Stimulated activated CD8-positive, alpha-beta memory T cell treated with anti-CD3 and anti-CD28 coated beads, Interleukin-7, amount 100 ng/mL, for 4 hours (primary cell): ENCODE measurements around the gene ARHGAP12.

Experiments used
- DNase-seq, 2 donors: peaks; one replicate each; pipeline ENCODE4 v3.0.0-alpha.2; 2020; ENCODE audit warnings: low read depth in 2 of 2

The ARHGAP12 gene

GRCh38 chr10:31822616-31823318 is 105.9 kb downstream of the ARHGAP12 start:
- no peak for DNase-seq

- DNase-seq, result no peak
These were observed 106.5 kb downstream of the ARHGAP12 start for GRCh38 chr10:31822150-31822549.

DNA sequence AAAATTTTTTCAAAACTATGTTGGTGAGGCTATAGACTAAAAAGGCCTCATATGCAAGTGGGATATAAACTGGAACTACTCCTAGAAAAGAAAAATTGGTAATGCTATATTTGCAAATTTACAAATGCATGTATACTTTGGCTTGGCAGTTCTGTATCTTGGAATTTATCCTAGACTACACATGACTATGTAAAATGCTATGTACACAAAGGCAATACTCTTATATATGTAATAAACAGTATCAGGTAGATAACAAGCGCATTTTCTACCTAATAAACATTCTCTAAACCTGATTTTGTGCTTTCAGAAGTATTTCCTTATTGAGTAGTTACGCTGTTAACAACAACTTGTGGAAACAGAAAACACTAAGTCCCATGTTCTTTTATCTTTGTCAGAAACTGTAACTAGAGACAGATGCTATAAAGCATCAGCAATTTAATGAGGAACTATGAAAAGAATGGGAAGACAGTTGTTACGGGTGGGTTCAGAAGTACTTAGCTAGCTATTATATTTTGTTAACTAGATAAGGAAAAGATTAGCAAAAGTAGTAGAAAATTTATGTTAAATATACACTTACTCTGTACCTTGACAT is 107.8 kb downstream of the ARHGAP12 start:
- DNase-seq, result no peak

DNA sequence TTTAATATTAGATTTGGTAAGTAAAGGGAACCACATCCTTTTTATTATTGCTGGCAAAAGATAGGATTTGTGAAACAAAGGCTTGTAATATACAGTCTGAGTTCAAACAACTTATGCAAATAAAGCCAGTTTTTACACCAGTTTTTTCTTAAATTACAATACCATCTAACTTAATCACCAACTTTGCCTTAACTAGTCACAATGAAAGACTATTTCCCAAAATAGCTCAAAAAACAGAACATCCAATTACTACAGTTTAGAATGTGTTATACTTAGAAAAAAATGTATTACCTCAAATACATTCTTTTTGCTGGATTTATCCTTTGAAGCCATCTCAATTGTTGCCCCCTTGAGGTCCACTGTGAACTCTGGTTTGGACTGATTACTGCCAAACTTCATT is 108.5 kb downstream of the ARHGAP12 start:
- DNase-seq, result no peak

DNA sequence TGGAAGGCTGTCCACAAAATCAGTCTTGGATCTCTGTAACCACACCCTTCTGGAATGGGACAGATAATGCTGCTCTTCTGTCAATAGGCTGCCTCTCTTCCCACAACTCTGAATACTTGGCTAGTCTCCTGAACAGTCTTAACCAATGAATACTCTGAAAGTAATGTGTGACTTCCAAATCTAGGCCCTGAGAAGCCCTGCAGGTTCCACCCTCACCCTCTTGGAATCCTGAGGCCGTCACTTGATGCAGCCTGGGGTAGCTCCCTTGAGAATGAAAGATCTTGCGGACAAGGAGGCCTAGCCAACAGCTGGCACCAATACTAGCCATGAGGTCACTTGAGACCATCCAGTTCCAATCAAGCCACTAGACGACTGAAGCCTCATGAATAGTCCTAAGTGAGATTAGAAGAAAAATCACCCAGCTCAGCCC is 109.2 kb downstream of the ARHGAP12 start:
- DNase-seq, result no peak

GRCh38 chr10:31816318-31816717 is 112.3 kb downstream of the ARHGAP12 start:
- no peak for DNase-seq

- no peak for DNase-seq
These were observed 120.1 kb downstream of the ARHGAP12 start for GRCh38 chr10:31808258-31809218.

DNA sequence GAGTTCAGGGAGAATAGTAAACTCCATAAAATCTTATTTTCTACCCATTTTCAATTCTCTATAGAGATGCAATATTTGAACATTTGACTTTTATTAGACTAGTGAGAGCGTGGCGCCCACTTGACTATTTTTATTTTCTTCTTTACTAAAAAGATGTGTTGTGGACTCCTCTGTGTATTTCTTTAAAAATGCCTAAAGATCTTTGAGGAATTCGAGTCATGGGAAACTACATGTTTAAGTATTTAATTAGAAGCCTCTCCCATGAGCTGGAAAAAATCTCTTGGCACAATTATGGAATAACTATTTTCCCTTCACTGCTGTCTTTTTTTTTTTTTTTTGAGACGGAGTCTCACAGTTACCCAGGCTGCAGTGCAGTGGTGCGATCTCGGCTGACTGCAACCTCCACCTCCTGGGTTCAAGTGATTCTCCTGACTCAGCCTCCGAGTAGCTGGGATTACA is 124.2 kb downstream of the ARHGAP12 start:
- no peak for DNase-seq

DNA sequence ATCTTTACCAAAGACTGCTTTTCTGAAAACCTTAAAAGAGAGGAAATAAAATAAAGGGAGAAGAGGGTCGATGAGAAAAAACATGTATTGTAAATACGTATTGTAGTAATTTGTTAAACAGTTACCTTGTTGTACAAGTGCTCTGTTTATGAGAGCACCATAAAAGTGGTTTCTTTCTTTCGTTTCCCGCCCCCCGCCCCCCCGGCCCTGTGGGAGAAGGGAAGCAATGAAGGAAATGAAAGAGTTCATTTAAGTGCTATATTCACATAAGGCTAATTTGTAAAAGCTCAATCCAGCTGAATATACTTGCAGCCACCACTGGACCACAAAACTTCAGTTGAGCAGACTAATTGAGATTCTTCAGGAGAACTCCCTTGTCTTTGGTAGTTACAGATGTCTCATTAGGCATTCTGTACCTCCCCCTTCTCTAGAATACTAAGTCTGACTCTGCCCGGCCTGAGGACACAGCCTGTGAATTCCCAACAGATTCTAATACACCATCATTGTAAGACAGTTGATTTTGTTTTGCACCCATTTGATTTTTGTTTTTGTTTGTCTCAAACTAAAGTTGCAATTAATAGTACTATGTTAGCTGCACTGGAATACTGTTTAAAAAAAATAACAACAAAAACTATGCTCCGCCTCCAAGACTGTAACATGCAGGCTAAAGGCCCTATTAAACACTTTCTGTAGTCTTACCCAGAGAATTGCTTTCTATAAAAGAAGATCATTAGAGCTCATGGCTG is 124.9 kb downstream of the ARHGAP12 start:
- DNase-seq, result no peak

DNA sequence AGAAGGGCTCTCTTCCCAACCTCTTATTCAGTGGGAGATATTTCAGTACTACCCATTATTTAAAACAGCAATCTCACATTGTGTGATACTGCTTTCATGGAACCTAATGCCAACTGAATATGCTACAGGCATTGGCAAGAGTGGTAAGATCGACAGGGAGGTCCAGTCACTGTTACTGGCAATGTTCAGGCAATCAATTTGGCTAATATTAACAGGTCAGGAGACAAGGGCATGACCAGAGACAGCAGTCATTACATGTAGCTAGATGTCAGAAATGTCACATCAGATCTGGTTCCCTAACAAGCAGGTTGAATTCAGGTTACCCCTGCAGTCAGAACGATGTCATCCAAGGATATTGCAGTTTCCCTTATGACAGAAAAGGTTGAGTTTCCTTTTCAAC is 129.4 kb downstream of the ARHGAP12 start:
- DNase-seq, result no peak

DNA sequence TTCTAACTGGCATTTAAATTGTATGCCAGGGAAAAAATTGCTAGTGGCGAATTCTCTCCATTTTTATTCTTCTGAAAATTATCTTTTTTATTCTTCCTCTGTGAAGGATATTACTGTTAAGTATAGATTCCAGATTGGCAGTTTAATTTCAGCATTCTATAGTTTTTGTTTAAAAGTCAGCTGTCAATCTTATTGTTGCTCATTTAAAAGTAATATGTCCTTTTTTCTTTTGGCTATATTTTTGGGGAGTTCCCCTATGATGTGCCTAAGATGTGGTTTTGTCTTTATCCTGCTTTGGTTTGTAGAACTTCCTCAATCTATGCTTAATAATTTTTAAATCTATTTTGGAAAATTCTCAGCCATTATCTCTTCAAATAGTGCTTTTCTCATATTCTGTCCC is 135.9 kb downstream of the ARHGAP12 start:
- DNase-seq, result no peak

- no peak for DNase-seq
These were observed 139.1 kb downstream of the ARHGAP12 start for GRCh38 chr10:31789555-31789954.

- no peak for DNase-seq
These were observed 145.9 kb downstream of the ARHGAP12 start for GRCh38 chr10:31782701-31783100.

GRCh38 chr10:31780717-31781116 is 147.9 kb downstream of the ARHGAP12 start:
- DNase-seq, result no peak

GRCh38 chr10:31778627-31779026 is 150.0 kb downstream of the ARHGAP12 start:
- DNase-seq, result no peak

- no peak for DNase-seq
These were observed 152.5 kb downstream of the ARHGAP12 start for GRCh38 chr10:31776159-31776558.

DNA sequence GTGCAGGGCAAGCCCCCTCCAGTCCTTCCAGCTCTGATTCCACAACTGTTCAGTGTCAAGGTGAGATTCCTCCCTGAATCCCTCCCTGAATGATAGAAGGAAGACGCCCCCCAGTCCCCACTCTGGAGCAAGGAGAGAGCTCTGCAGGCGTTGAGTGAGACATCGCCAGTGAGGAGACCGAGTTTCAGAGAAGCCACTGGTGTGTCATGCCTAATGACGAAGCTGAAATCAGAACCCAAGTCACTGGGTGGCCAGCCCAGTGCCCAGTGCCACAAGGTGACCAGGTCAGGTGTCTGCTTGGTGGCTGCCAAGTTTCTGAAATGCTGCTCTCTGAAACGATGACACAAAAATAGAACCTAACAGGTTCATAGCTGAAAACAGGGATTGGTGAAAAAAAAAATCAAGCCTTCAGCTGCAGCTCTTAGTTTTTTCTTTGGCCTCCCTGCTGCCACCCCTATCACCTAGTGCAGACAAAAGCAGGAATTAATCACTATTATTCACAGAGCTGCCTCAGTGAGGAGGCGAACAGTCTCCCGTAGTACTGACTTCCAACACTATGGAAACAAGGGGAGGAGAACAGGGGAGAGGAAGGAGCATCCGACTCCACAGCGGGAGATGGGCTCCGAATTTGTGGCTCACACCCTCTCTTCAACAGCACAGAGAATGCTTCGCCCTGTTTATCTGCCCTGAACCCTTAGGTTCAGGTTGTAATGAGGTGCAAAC is 153.5 kb downstream of the ARHGAP12 start:
- DNase-seq, result no peak

GRCh38 chr10:31774299-31774900 is 154.2 kb downstream of the ARHGAP12 start:
- no peak for DNase-seq

- no peak for DNase-seq
These were observed 154.8 kb downstream of the ARHGAP12 start for GRCh38 chr10:31773749-31774298.

DNA sequence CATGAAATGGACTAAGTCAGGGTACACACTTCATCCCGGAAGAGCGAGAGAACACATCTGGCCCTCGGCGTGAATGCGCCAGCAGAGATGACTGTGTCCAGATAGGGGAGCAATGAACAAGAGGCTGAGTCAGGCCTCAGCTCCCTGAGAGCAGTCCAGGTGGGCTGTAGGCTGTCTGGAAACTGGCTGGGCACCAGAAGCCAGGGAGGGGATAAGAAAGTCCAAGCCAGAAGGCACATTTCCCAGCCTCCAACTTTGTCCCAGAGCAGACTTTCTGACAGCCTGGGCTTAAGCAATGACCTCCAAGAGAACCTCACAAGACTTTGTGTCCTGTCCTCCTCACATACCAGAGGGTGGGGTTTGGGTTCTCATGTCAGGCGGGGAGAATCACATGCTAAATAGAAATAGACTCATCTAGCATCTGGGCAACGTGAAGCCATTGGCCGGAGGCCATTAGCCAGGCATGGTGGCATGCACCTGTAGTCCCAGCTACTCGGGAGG is 157.2 kb downstream of the ARHGAP12 start:
- DNase-seq, result no peak
